PC-9 (cell line): Measurements from ENCODE around the gene SYNGR1. TPM values are rescaled to one million over a fixed set of nuclear protein-coding genes. Genes with fewer than 3 reads are reported as not detected.
A peak's percentile ranks its signal among the peaks of the same experiment; 100 is the strongest.

Experiments
- BruUV-seq: library from RNA; stranded (reverse); fragments of 400-500 nt; replicated peaks from 2 replicates; lab custom pipeline; 2021; lab: Mats Ljungman, UMichigan
- CTCF ChIA-PET: fragments of 300-600 bp; sonication (Branson Sonifier 250); formaldehyde crosslinking; loops from one replicate; lab custom pipeline; 2022; ENCODE audit warnings: antibody characterized with exemption; lab: Charles Lee
- POLR2A ChIA-PET: fragments of 300-600 bp; sonication (Branson Sonifier 250); formaldehyde crosslinking; loops from one replicate; lab custom pipeline; 2022; ENCODE audit warnings: antibody characterized with exemption; ENCODE audit not compliant: unreplicated experiment; lab: Charles Lee
- DNase-seq, 2 experiments: peaks; one replicate each; pipeline versions ENCODE4 v3.0.0 to v3.0.0-alpha.2; 2015 to 2022; ENCODE audit warnings: mixed read lengths in 1 of 2
- H2AFZ ChIP-seq: fragments of 200-600 bp; sonication (generic); 2 replicates; pipeline ENCODE4 v1.8.1; 2017; ENCODE audit warnings: antibody characterized with exemption
- H3F3A ChIP-seq: fragments of 200-600 bp; sonication (generic); 2 replicates; pipeline ENCODE4 v1.8.1; 2017; ENCODE audit warnings: antibody characterized with exemption, mild to moderate bottlenecking, low read depth; ENCODE audit not compliant: insufficient read depth
- H3K27ac ChIP-seq: fragments of 200-600 bp; sonication (generic); 2 replicates; pipeline ENCODE4 v1.6.1; 2016; ENCODE audit warnings: mixed run types
- H3K27me3 ChIP-seq: fragments of 200-600 bp; sonication (generic); 2 replicates; pipeline ENCODE4 v1.6.1; 2016; ENCODE audit warnings: low read depth, mixed run types; ENCODE audit not compliant: insufficient read depth
- H3K36me3 ChIP-seq: fragments of 200-600 bp; sonication (generic); 2 replicates; pipeline ENCODE4 v1.6.1; 2016; ENCODE audit warnings: low read depth, mixed run types
- H3K4me1 ChIP-seq: fragments of 200-600 bp; sonication (generic); replicated peaks from 2 replicates; pipeline ENCODE4 v1.6.1; 2016; ENCODE audit warnings: mixed run types; ENCODE audit not compliant: insufficient read depth
- H3K4me2 ChIP-seq: fragments of 200-600 bp; sonication (generic); 2 replicates; pipeline ENCODE4 v1.6.1; 2017; ENCODE audit warnings: mixed run types
- H3K4me3 ChIP-seq: fragments of 200-600 bp; sonication (generic); 2 replicates; pipeline ENCODE4 v1.6.1; 2016; ENCODE audit warnings: mixed run types
- H3K79me2 ChIP-seq: fragments of 200-600 bp; sonication (generic); 2 replicates; pipeline ENCODE4 v1.6.1; 2017; ENCODE audit warnings: low read depth, mixed run types
- H3K9me2 ChIP-seq: fragments of 200-600 bp; sonication (generic); 2 replicates; pipeline ENCODE4 v1.8.1; 2017; ENCODE audit warnings: mild to moderate bottlenecking; ENCODE audit not compliant: insufficient read depth
- H3K9me3 ChIP-seq: fragments of 200-600 bp; sonication (generic); 2 replicates; pipeline ENCODE4 v1.8.1; 2016; ENCODE audit warnings: low read depth; ENCODE audit not compliant: insufficient read depth
- H4K20me1 ChIP-seq: fragments of 200-600 bp; sonication (generic); 2 replicates; pipeline ENCODE4 v1.8.1; 2017; ENCODE audit not compliant: insufficient read depth
- CTCF ChIP-seq: fragments of 200-600 bp; sonication (generic); conservative IDR thresholded peaks from 2 replicates; pipeline ENCODE4 v1.6.1; 2017; ENCODE audit warnings: mixed run types, antibody characterized with exemption, mild to moderate bottlenecking, moderate library complexity
- EZH2 ChIP-seq: fragments of 200-600 bp; sonication (generic); IDR thresholded peaks from 2 replicates; pipeline ENCODE4 v1.8.0; 2017; ENCODE audit warnings: antibody characterized with exemption, low read depth
- intact Hi-C: fragments of 100-400 bp; cut with micrococcal nuclease; formaldehyde crosslinking; loops from one replicate; pipeline ENCODE4 v1.10.0; 2022; ENCODE audit not compliant: unreplicated experiment
- total RNA-seq: library from RNA; stranded (reverse); gene quantifications from 2 replicates; pipeline ENCODE4 v1.2.3, GENCODE V29; 2021

Gene SYNGR1
- total RNA-seq, 1 experiment from 2014 or later, result 12.0 TPM

DNA sequence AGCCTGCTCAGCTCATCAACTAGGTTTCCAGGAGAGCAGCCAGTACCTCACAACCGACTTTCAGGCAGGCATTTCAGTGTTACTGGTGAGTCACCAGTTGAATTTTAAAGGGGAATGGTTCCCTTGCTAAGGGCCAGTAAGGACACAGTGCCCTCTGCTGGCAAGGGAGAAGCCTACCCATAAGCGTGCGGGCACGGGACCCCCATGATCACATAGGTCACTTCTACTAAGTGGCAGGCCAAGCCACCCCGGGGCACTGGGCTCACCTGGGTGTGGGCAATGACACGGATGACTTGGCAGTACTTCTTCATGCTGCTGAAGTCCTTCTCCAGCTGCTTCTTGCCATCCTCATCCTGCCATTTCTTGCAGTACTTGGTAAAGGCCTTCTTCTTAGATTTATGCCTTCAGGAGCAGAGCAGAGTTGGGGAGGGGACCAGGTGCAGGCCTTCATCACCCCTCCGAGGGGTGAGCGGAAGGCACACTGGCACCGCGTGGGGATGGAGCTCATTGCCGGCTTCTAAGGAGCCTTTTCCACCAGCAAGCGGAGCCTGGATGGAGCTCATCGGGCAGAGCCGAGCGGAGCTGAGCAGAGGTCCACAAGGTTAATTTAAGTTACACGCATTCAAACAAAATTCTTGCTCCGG lies 33.2 kb upstream of the SYNGR1 start:
- H4K20me1 ChIP-seq, result peaks cover 74% of the 10 kb centered on the region
- H3K27ac ChIP-seq, result peak overlapping the region; percentile 98
- peak overlapping the region; percentile 100 for H3K4me2 ChIP-seq
- H3F3A ChIP-seq, result peaks cover 95% of the 10 kb centered on the region
- no peaks in the 10 kb centered on the region for H3K9me3 ChIP-seq
- H2AFZ ChIP-seq, result no peak overlapping the region
- H3K9me2 ChIP-seq, result no peaks in the 10 kb centered on the region
- peak; percentile 91 to 95 for DNase-seq
- TF ChIP-seq EZH2, result no peak
- peak; percentile 96 for TF ChIP-seq CTCF
- BruUV-seq, result no TSS peak
- ChIA-PET CTCF (interaction anchor here (0.6 to 1.9 kb wide), 11 partner anchors 10 to 302 kb away, joined by 3 to 11 read pairs (median 4); partner anchors contain the start of gene TAB1), POLR2A (interaction anchor here (0.5 to 0.9 kb wide), 9 partner anchors 24 to 548 kb away, joined by 3 to 36 read pairs (median 4); partner anchors contain the start of gene ATF4)
- peaks cover 69% of the 10 kb centered on the region for H3K36me3 ChIP-seq
- peaks cover 63% of the 10 kb centered on the region for H3K79me2 ChIP-seq
- intact Hi-C loops, result loop anchor here (1.0 to 5.0 kb wide), 6 partner anchors 141 to 549 kb away; partner anchors contain the start of genes ATF4 and CBX7
- no peaks in the 10 kb centered on the region for H3K27me3 ChIP-seq
- H3K4me1 ChIP-seq, result peaks cover 38% of the 10 kb centered on the region
- peak overlapping the region; percentile 94 for H3K4me3 ChIP-seq

DNA sequence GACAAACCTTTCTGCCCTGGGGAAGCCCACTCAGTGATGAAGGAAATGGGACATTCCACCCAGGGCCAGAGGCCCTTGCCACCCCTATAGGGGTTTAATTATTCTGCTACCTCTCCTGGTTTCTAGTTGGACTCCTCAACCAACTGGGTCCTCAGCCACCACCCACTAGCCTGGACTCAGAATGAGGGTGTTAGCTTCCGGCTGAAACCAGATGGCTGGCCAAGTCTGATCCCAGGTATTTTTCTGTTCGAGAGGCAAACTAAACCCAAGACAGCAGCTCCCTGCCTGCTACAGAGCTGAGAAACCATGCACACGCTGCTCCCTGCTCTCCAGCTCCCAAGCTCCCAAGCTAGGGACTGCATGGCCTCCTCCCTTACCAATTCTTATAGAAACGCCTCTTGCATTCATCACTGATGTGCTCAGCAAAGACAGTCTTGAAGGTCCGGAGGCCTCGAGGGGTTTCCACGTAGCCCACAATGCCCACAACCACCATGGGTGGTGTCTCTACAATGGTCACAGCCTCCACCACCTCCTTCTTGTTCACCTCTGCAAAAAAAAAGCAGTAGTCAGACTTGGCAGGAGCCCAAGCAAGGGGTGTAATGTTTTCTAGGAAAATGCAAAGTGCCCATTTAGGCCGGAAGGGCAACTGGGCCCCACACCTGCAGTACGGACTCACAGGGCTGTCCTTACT lies 32.6 kb upstream of the SYNGR1 start:
- no TSS peak for BruUV-seq
- intact Hi-C loops, result loop anchor here (2.0 to 5.0 kb wide), 3 partner anchors 165 to 550 kb away; partner anchors contain the start of gene CBX7
- H4K20me1 ChIP-seq, result peaks cover 67% of the 10 kb centered on the region

More for the DNA sequence above, 32.6 kb upstream of the SYNGR1 start:
- Histone ChIP-seq H3K79me2 (peaks cover 63% of the 10 kb centered on the region), H3K27ac (peak overlapping the region; percentile 98), H2AFZ (no peak overlapping the region), H3F3A (peaks cover 89% of the 10 kb centered on the region), H3K36me3 (peaks cover 63% of the 10 kb centered on the region), H3K27me3 (no peaks in the 10 kb centered on the region), H3K9me3 (no peaks in the 10 kb centered on the region), H3K4me1 (peaks cover 34% of the 10 kb centered on the region), H3K9me2 (no peaks in the 10 kb centered on the region), H3K4me3 (peak overlapping the region; percentile 94), H3K4me2 (peak overlapping the region; percentile 100)
- TF ChIP-seq CTCF, result no peak
- no peak for TF ChIP-seq EZH2
- peak; percentile 48 to 52 for DNase-seq
- ChIA-PET POLR2A (interaction anchor here (0.5 to 0.7 kb wide), 8 partner anchors 23 to 203 kb away, joined by 3 to 36 read pairs (median 4); partner anchors contain the start of gene ATF4), CTCF (interaction anchor here (0.5 to 1.9 kb wide), 6 partner anchors 34 to 212 kb away, joined by 3 to 11 read pairs (median 4); no protein-coding TSS in a partner anchor)
